PC-9 (cell line): ENCODE results near the gene NDUFC2. TPM values are rescaled to one million over a fixed set of nuclear protein-coding genes. Genes with fewer than 3 reads are reported as not detected.

ENCODE experiments used
- BruUV-seq: library from RNA; stranded (reverse); fragments of 400-500 nt; replicated peaks from 2 replicates; lab custom pipeline; 2021; lab: Mats Ljungman, UMichigan
- CTCF ChIA-PET: fragments of 300-600 bp; sonication (Branson Sonifier 250); formaldehyde crosslinking; loops from one replicate; lab custom pipeline; 2022; ENCODE audit warnings: antibody characterized with exemption; lab: Charles Lee
- POLR2A ChIA-PET: fragments of 300-600 bp; sonication (Branson Sonifier 250); formaldehyde crosslinking; loops from one replicate; lab custom pipeline; 2022; ENCODE audit warnings: antibody characterized with exemption; ENCODE audit not compliant: unreplicated experiment; lab: Charles Lee
- DNase-seq, 2 experiments: peaks; one replicate each; pipeline versions ENCODE4 v3.0.0 to v3.0.0-alpha.2; 2015 to 2022; ENCODE audit warnings: mixed read lengths in 1 of 2
- H2AFZ ChIP-seq: fragments of 200-600 bp; sonication (generic); 2 replicates; pipeline ENCODE4 v1.8.1; 2017; ENCODE audit warnings: antibody characterized with exemption
- H3F3A ChIP-seq: fragments of 200-600 bp; sonication (generic); 2 replicates; pipeline ENCODE4 v1.8.1; 2017; ENCODE audit warnings: antibody characterized with exemption, mild to moderate bottlenecking, low read depth; ENCODE audit not compliant: insufficient read depth
- H3K27ac ChIP-seq: fragments of 200-600 bp; sonication (generic); 2 replicates; pipeline ENCODE4 v1.6.1; 2016; ENCODE audit warnings: mixed run types
- H3K27me3 ChIP-seq: fragments of 200-600 bp; sonication (generic); 2 replicates; pipeline ENCODE4 v1.6.1; 2016; ENCODE audit warnings: low read depth, mixed run types; ENCODE audit not compliant: insufficient read depth
- H3K36me3 ChIP-seq: fragments of 200-600 bp; sonication (generic); 2 replicates; pipeline ENCODE4 v1.6.1; 2016; ENCODE audit warnings: low read depth, mixed run types
- H3K4me1 ChIP-seq: fragments of 200-600 bp; sonication (generic); replicated peaks from 2 replicates; pipeline ENCODE4 v1.6.1; 2016; ENCODE audit warnings: mixed run types; ENCODE audit not compliant: insufficient read depth
- H3K4me2 ChIP-seq: fragments of 200-600 bp; sonication (generic); 2 replicates; pipeline ENCODE4 v1.6.1; 2017; ENCODE audit warnings: mixed run types
- H3K4me3 ChIP-seq: fragments of 200-600 bp; sonication (generic); 2 replicates; pipeline ENCODE4 v1.6.1; 2016; ENCODE audit warnings: mixed run types
- H3K79me2 ChIP-seq: fragments of 200-600 bp; sonication (generic); 2 replicates; pipeline ENCODE4 v1.6.1; 2017; ENCODE audit warnings: low read depth, mixed run types
- H3K9me2 ChIP-seq: fragments of 200-600 bp; sonication (generic); 2 replicates; pipeline ENCODE4 v1.8.1; 2017; ENCODE audit warnings: mild to moderate bottlenecking; ENCODE audit not compliant: insufficient read depth
- H3K9me3 ChIP-seq: fragments of 200-600 bp; sonication (generic); 2 replicates; pipeline ENCODE4 v1.8.1; 2016; ENCODE audit warnings: low read depth; ENCODE audit not compliant: insufficient read depth
- H4K20me1 ChIP-seq: fragments of 200-600 bp; sonication (generic); 2 replicates; pipeline ENCODE4 v1.8.1; 2017; ENCODE audit not compliant: insufficient read depth
- CTCF ChIP-seq: fragments of 200-600 bp; sonication (generic); conservative IDR thresholded peaks from 2 replicates; pipeline ENCODE4 v1.6.1; 2017; ENCODE audit warnings: mixed run types, antibody characterized with exemption, mild to moderate bottlenecking, moderate library complexity
- EZH2 ChIP-seq: fragments of 200-600 bp; sonication (generic); IDR thresholded peaks from 2 replicates; pipeline ENCODE4 v1.8.0; 2017; ENCODE audit warnings: antibody characterized with exemption, low read depth
- intact Hi-C: fragments of 100-400 bp; cut with micrococcal nuclease; formaldehyde crosslinking; loops from one replicate; pipeline ENCODE4 v1.10.0; 2022; ENCODE audit not compliant: unreplicated experiment
- total RNA-seq: library from RNA; stranded (reverse); gene quantifications from 2 replicates; pipeline ENCODE4 v1.2.3, GENCODE V29; 2021

Gene NDUFC2
- total RNA-seq, 1 experiment from 2014 or later = 380 TPM

GRCh38 chr11:78049348-78049747 is 30.3 kb downstream of the NDUFC2 start:
- Histone ChIP-seq H3F3A (no peaks in the 10 kb centered on the region), H3K9me3 (no peaks in the 10 kb centered on the region), H3K79me2 (no peaks in the 10 kb centered on the region), H3K36me3 (no peaks in the 10 kb centered on the region), H3K4me3 (no peak overlapping the region), H3K4me2 (no peak overlapping the region), H3K9me2 (no peaks in the 10 kb centered on the region), H3K27me3 (no peaks in the 10 kb centered on the region), H3K27ac (no peak overlapping the region), H3K4me1 (peaks cover 16% of the 10 kb centered on the region), H4K20me1 (no peaks in the 10 kb centered on the region), H2AFZ (no peak overlapping the region)
- intact Hi-C loops = loop anchor here (5.0 to 10.0 kb wide), 2 partner anchors 365 to 513 kb away; partner anchors contain the start of gene GAB2
- CTCF ChIA-PET = interaction anchor here (0.6 kb wide), 2 partner anchors 28 to 55 kb away, joined by 3 to 4 read pairs; no protein-coding TSS in a partner anchor
- TF ChIP-seq EZH2 (no peak), CTCF (no peak)
- POLR2A ChIA-PET = no interaction called here
- no peak for DNase-seq
- BruUV-seq = no TSS peak

GRCh38 chr11:78048561-78048960 is 31.1 kb downstream of the NDUFC2 start:
- BruUV-seq = no TSS peak
- intact Hi-C loops = loop anchor here (5.0 to 10.0 kb wide), 2 partner anchors 366 to 514 kb away; partner anchors contain the start of gene GAB2
- CTCF ChIA-PET = no interaction called here

GRCh38 chr11:78046486-78046854 is 33.2 kb downstream of the NDUFC2 start:
- BruUV-seq = no TSS peak
- POLR2A ChIA-PET = no interaction called here

More at GRCh38 chr11:78048561-78048960, 31.1 kb downstream of the NDUFC2 start:
- Histone ChIP-seq H3F3A (no peaks in the 10 kb centered on the region), H3K79me2 (no peaks in the 10 kb centered on the region), H3K27ac (no peak overlapping the region), H3K9me3 (no peaks in the 10 kb centered on the region), H4K20me1 (no peaks in the 10 kb centered on the region), H3K27me3 (no peaks in the 10 kb centered on the region), H3K36me3 (no peaks in the 10 kb centered on the region), H2AFZ (no peak overlapping the region), H3K4me1 (peaks cover 16% of the 10 kb centered on the region), H3K4me2 (no peak overlapping the region), H3K9me2 (no peaks in the 10 kb centered on the region), H3K4me3 (no peak overlapping the region)
- TF ChIP-seq CTCF = no peak
- no peak for DNase-seq
- POLR2A ChIA-PET = no interaction called here

More at GRCh38 chr11:78046486-78046854, 33.2 kb downstream of the NDUFC2 start:
- Histone ChIP-seq H3K9me2 (no peaks in the 10 kb centered on the region), H3K27me3 (no peaks in the 10 kb centered on the region), H3K79me2 (no peaks in the 10 kb centered on the region), H4K20me1 (no peaks in the 10 kb centered on the region), H3K36me3 (no peaks in the 10 kb centered on the region), H3K4me3 (peak overlapping the region; percentile 1; the same call in 1 of the 2 replicates), H3K4me2 (peak overlapping the region; percentile 71), H3F3A (peaks cover 5% of the 10 kb centered on the region; the same call in 1 of the 2 replicates), H3K4me1 (peaks cover 10% of the 10 kb centered on the region), H3K27ac (no peak overlapping the region), H2AFZ (peak overlapping the region; percentile 36; the same call in 1 of the 2 replicates), H3K9me3 (no peaks in the 10 kb centered on the region)
- peak; percentile 36 for TF ChIP-seq CTCF
- no peak for TF ChIP-seq EZH2
- CTCF ChIA-PET = interaction anchor here (0.6 to 1.9 kb wide), 4 partner anchors 14 to 52 kb away, joined by 3 to 14 read pairs (median 3); partner anchors contain the start of gene INTS4
- DNase-seq = no peak
- intact Hi-C loops = loop anchor here (1.0 to 10.0 kb wide), 5 partner anchors 46 to 516 kb away; partner anchors contain the start of genes GAB2, INTS4 and RSF1
